ENCODE data around the gene MLEC.

The MLEC gene

GRCh38 chr12:120740871-120741270 lies 53.9 kb downstream of the MLEC start:
- H3K27ac ChIP-seq (replicated peaks), result no peak overlapping the region
- no peak for DNase-seq (ENCODE audit: low read depth in 1 of 2, low spot score in 1 of 2)
- H3K4me3 ChIP-seq (replicated peaks; ENCODE audit: insufficient read depth, low read length), result no peak overlapping the region
- H3K27me3 ChIP-seq (ENCODE audit: insufficient read depth, poor library complexity, severe bottlenecking), result no peaks in the 10 kb centered on the region
- TF ChIP-seq SPI1 (IDR thresholded peaks at IDR 0.05; ENCODE audit: borderline replicate concordance, low read depth), result no peak
- no peak for TF ChIP-seq CTCF (IDR thresholded peaks at IDR 0.05; ENCODE audit: insufficient read depth, low read length)
- TF ChIP-seq POLR2AphosphoS5 (IDR thresholded peaks at IDR 0.05; ENCODE audit: low read depth), result no peak
- TF ChIP-seq GABPA (IDR thresholded peaks at IDR 0.05; ENCODE audit: low read depth), result no peak
- no peak for TF ChIP-seq REST (IDR thresholded peaks at IDR 0.05; ENCODE audit: insufficient replicate concordance, low read depth)

GRCh38 chr12:120741476-120742421 lies 54.8 kb downstream of the MLEC start:
- TF ChIP-seq REST (IDR thresholded peaks at IDR 0.05; ENCODE audit: insufficient replicate concordance, low read depth) (no peak), CTCF (IDR thresholded peaks at IDR 0.05; ENCODE audit: insufficient read depth, low read length) (no peak), POLR2AphosphoS5 (IDR thresholded peaks at IDR 0.05; ENCODE audit: low read depth) (no peak), SPI1 (IDR thresholded peaks at IDR 0.05; ENCODE audit: borderline replicate concordance, low read depth) (no peak), GABPA (IDR thresholded peaks at IDR 0.05; ENCODE audit: low read depth) (no peak)
- Histone ChIP-seq H3K27ac (replicated peaks) (no peak overlapping the region), H3K4me3 (replicated peaks; ENCODE audit: insufficient read depth, low read length) (no peak overlapping the region), H3K27me3 (ENCODE audit: insufficient read depth, poor library complexity, severe bottlenecking) (no peaks in the 10 kb centered on the region)
- no peak for DNase-seq (ENCODE audit: low read depth in 1 of 2, low spot score in 1 of 2)

GRCh38 chr12:120744922-120745493 lies 58.1 kb downstream of the MLEC start:
- no peaks in the 10 kb centered on the region for H3K27me3 ChIP-seq (ENCODE audit: insufficient read depth, poor library complexity, severe bottlenecking)
- no peak for TF ChIP-seq SPI1 (IDR thresholded peaks at IDR 0.05; ENCODE audit: borderline replicate concordance, low read depth)
- no peak for TF ChIP-seq REST (IDR thresholded peaks at IDR 0.05; ENCODE audit: insufficient replicate concordance, low read depth)
- no peak for TF ChIP-seq POLR2AphosphoS5 (IDR thresholded peaks at IDR 0.05; ENCODE audit: low read depth)
- no peak for TF ChIP-seq GABPA (IDR thresholded peaks at IDR 0.05; ENCODE audit: low read depth)
- no peak overlapping the region for H3K27ac ChIP-seq (replicated peaks)
- no peak overlapping the region for H3K4me3 ChIP-seq (replicated peaks; ENCODE audit: insufficient read depth, low read length)
- DNase-seq (ENCODE audit: low read depth in 1 of 2, low spot score in 1 of 2), result no peak
